ENCODE measurements around the gene KCNMA1. TPM values are rescaled to one million over a fixed set of nuclear protein-coding genes. Genes with fewer than 3 reads are reported as not detected.

Gene KCNMA1
- total RNA-seq, 3 donors from 2014 or later, result 13.6 to 37.8 (median 15.1) TPM

GRCh38 chr10:77501152-77501845 lies 136.3 kb downstream of the KCNMA1 start:
- TF ChIP-seq POLR2AphosphoS5 (IDR thresholded peaks at IDR 0.05), result no peak
- TF ChIP-seq CTCF (IDR thresholded peaks at IDR 0.05), result no peak
- no peak for TF ChIP-seq POLR2A (IDR thresholded peaks at IDR 0.05)
- no peak overlapping the region for H3K4me3 ChIP-seq
- no peaks in the 10 kb centered on the region for H3K9me3 ChIP-seq
- no peak for DNase-seq (ENCODE audit: low spot score in 2 of 2)
- no peaks in the 10 kb centered on the region for H3K36me3 ChIP-seq
- no peak overlapping the region for H3K27ac ChIP-seq
- H3K4me1 ChIP-seq, result no peaks in the 10 kb centered on the region
- no peaks in the 10 kb centered on the region for H3K27me3 ChIP-seq
- intact Hi-C loops (cut with DNase I; ENCODE audit: low total_unique reads), result no loop called here

- Histone ChIP-seq H3K27me3 (no peaks in the 10 kb centered on the region), H3K9me3 (no peaks in the 10 kb centered on the region), H3K27ac (no peak overlapping the region), H3K36me3 (no peaks in the 10 kb centered on the region), H3K4me1 (no peaks in the 10 kb centered on the region), H3K4me3 (no peak overlapping the region)
- intact Hi-C loops (cut with DNase I; ENCODE audit: low total_unique reads), result no loop called here
- TF ChIP-seq POLR2AphosphoS5 (IDR thresholded peaks at IDR 0.05), result no peak
- TF ChIP-seq CTCF (IDR thresholded peaks at IDR 0.05), result no peak
- no peak for TF ChIP-seq POLR2A (IDR thresholded peaks at IDR 0.05)
- no peak for DNase-seq (ENCODE audit: low spot score in 2 of 2)
Measured at GRCh38 chr10:77500754-77501151, 136.9 kb downstream of the KCNMA1 start.

GRCh38 chr10:77498829-77499228 lies 138.8 kb downstream of the KCNMA1 start:
- intact Hi-C loops (cut with DNase I; ENCODE audit: low total_unique reads), result no loop called here
- Histone ChIP-seq H3K27me3 (no peaks in the 10 kb centered on the region), H3K36me3 (no peaks in the 10 kb centered on the region), H3K9me3 (no peaks in the 10 kb centered on the region), H3K4me1 (no peaks in the 10 kb centered on the region), H3K27ac (no peak overlapping the region), H3K4me3 (no peak overlapping the region)
- TF ChIP-seq CTCF (IDR thresholded peaks at IDR 0.05) (no peak), POLR2AphosphoS5 (IDR thresholded peaks at IDR 0.05) (no peak), POLR2A (IDR thresholded peaks at IDR 0.05) (no peak)
- DNase-seq (ENCODE audit: low spot score in 2 of 2), result no peak

- TF ChIP-seq CTCF (IDR thresholded peaks at IDR 0.05) (no peak), POLR2AphosphoS5 (IDR thresholded peaks at IDR 0.05) (no peak), POLR2A (IDR thresholded peaks at IDR 0.05) (no peak)
- H3K27ac ChIP-seq, result no peak overlapping the region
Measured at GRCh38 chr10:77498210-77498609, 139.4 kb downstream of the KCNMA1 start.

GRCh38 chr10:77497748-77498147 lies 139.9 kb downstream of the KCNMA1 start:
- H3K27me3 ChIP-seq, result no peaks in the 10 kb centered on the region
- no peak overlapping the region for H3K4me3 ChIP-seq
- peak overlapping the region in 1 of 2 donors; percentile 5 for H3K27ac ChIP-seq
- no peaks in the 10 kb centered on the region for H3K36me3 ChIP-seq
- H3K9me3 ChIP-seq, result no peaks in the 10 kb centered on the region
- no peak for DNase-seq (ENCODE audit: low spot score in 2 of 2)
- intact Hi-C loops (cut with DNase I; ENCODE audit: low total_unique reads), result no loop called here
- H3K4me1 ChIP-seq, result no peaks in the 10 kb centered on the region
- TF ChIP-seq POLR2AphosphoS5 (IDR thresholded peaks at IDR 0.05), result no peak
- no peak for TF ChIP-seq POLR2A (IDR thresholded peaks at IDR 0.05)
- no peak for TF ChIP-seq CTCF (IDR thresholded peaks at IDR 0.05)

More at GRCh38 chr10:77498210-77498609, 139.4 kb downstream of the KCNMA1 start:
- Histone ChIP-seq H3K36me3 (no peaks in the 10 kb centered on the region), H3K4me1 (no peaks in the 10 kb centered on the region), H3K4me3 (no peak overlapping the region), H3K27me3 (no peaks in the 10 kb centered on the region), H3K9me3 (no peaks in the 10 kb centered on the region)
- intact Hi-C loops (cut with DNase I; ENCODE audit: low total_unique reads), result no loop called here
- DNase-seq (ENCODE audit: low spot score in 2 of 2), result peak in 1 of 2 donors; percentile 67
